Thymus (tissue), 11 donors: ENCODE measurements around the gene ZBTB5. TPM values are rescaled to one million over a fixed set of nuclear protein-coding genes. Genes with fewer than 3 reads are reported as not detected.

ENCODE experiments used
- DNase-seq, 9 donors: peaks; one replicate each; pipeline ENCODE4 v3.0.0-alpha.2; 2013; ENCODE audit warnings: low spot score in 9 of 9, low read depth in 6 of 9, missing footprints in 1 of 9
- H3K27ac ChIP-seq, 2 donors: one replicate each; pipeline ENCODE4 v1.5.1; 2013; ENCODE audit warnings: control low read depth in 1 of 2, low read depth in 1 of 2, low read length in 1 of 2, mild to moderate bottlenecking in 1 of 2, moderate library complexity in 1 of 2
- H3K27me3 ChIP-seq, 2 donors: one replicate each; pipeline ENCODE4 v1.5.1; 2013; ENCODE audit warnings: low read length in 1 of 2; ENCODE audit not compliant: control insufficient read depth in 2 of 2, insufficient read depth in 1 of 2
- H3K36me3 ChIP-seq, 2 donors: one replicate each; pipeline ENCODE4 v1.5.1; 2013; ENCODE audit warnings: low read length in 1 of 2, mild to moderate bottlenecking in 1 of 2, moderate library complexity in 1 of 2; ENCODE audit not compliant: control insufficient read depth in 2 of 2, insufficient read depth in 2 of 2
- H3K4me1 ChIP-seq, 2 donors: one replicate each; pipeline ENCODE4 v1.5.1; 2013; ENCODE audit warnings: low read length in 2 of 2; ENCODE audit not compliant: control insufficient read depth in 2 of 2, insufficient read depth in 2 of 2
- H3K4me3 ChIP-seq, 2 donors: one replicate each; pipeline ENCODE4 v1.5.1; 2013; ENCODE audit warnings: low read length in 2 of 2, control low read depth in 1 of 2, mild to moderate bottlenecking in 1 of 2
- H3K9me3 ChIP-seq, 2 donors: one replicate each; pipeline ENCODE4 v1.5.1; 2013; ENCODE audit warnings: low read length in 1 of 2, mild to moderate bottlenecking in 1 of 2; ENCODE audit not compliant: control insufficient read depth in 2 of 2, insufficient read depth in 1 of 2
- WGBS: extraction: QIAGEN DNeasy Blood & Tissue Kit; methylation state at CpG from one replicate; pipeline ENCODE4 v1.1.7; 2013; 5-methylcytosine and 5-hydroxymethylcytosine counted together
- polyA plus RNA-seq: library from polyadenylated mRNA; stranded (reverse); fragments of 200-250 nt; gene quantifications from one replicate; pipeline ENCODE4 v1.2.3, GENCODE V29; 2013
- total RNA-seq: library from RNA; stranded (reverse); fragments of 120-200 nt; gene quantifications from one replicate; pipeline ENCODE4 v1.2.4, GENCODE V29; 2013
- donor health status: healthy.

The ZBTB5 gene
- total and polyA plus RNA-seq, 2 donors = 8.0 to 10.9 TPM

DNA sequence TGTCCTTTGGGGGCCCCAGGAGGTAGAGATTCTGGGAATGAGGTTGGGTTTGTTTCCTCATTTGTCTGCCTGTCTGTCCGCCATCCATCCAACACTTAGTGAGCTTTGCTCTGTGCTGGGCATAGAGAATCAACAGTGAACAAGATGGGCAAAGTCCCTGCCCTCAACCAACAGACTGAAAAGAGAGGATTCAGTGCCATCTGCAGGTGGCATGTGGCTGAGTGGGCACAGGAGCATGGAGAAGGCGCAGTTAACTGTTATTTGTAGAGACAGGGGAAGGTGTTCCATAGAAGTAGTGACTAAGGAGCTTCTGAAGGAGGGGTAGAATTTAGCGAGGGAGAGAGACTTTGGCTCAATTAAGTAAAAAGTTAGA is 43.6 kb upstream of the ZBTB5 start:
- H3K4me3 ChIP-seq = no peak overlapping the region
- H3K27me3 ChIP-seq = no peaks in the 10 kb centered on the region
- no peak for DNase-seq
- 98% methylated on average over 3 of the region's 3 CpGs for WGBS
- no peaks in the 10 kb centered on the region for H3K9me3 ChIP-seq
- H3K36me3 ChIP-seq = peaks cover 17 to 24% of the 10 kb centered on the region in 2 donors
- H3K4me1 ChIP-seq = no peaks in the 10 kb centered on the region
- H3K27ac ChIP-seq = no peak overlapping the region

DNA sequence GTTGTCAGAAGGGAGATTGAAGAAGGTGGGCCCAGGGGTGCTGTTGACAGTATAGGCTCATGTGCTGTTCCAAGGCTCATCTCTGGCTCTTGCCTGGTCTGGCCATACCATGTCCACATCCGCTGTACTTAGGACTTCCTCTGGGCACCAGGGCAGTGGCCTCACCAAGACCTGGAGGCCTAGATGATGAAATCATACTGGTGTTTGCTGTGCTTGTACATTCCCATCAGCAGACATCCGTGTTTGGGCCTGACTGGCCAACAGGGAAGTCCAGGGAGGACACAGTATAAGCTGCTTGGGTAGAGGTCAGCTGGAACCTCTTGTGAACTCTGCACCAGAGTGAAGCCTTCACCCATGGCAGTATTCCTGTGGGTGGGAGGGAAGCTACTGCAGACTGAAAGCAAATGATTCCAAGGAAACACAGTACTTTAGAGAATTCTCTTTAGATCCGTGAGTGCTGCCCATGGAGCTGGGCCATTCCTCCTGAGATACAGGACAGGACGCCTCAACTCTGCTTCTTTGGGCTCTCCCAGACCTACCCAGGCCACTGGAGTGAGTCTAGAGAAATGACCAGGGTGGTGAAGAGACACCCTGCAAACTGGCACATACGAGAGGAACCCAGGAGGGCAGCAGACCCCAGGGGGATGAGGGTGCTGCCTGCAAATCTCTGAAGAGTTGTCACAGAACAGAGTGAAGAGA is 43.0 kb upstream of the ZBTB5 start:
- 96% methylated on average over 5 of the region's 5 CpGs for WGBS
- Histone ChIP-seq H3K36me3 (peaks cover 22 to 29% of the 10 kb centered on the region in 2 donors), H3K4me3 (no peak overlapping the region), H3K27ac (no peak overlapping the region), H3K27me3 (no peaks in the 10 kb centered on the region), H3K4me1 (no peaks in the 10 kb centered on the region), H3K9me3 (no peaks in the 10 kb centered on the region)
- DNase-seq = no peak

DNA sequence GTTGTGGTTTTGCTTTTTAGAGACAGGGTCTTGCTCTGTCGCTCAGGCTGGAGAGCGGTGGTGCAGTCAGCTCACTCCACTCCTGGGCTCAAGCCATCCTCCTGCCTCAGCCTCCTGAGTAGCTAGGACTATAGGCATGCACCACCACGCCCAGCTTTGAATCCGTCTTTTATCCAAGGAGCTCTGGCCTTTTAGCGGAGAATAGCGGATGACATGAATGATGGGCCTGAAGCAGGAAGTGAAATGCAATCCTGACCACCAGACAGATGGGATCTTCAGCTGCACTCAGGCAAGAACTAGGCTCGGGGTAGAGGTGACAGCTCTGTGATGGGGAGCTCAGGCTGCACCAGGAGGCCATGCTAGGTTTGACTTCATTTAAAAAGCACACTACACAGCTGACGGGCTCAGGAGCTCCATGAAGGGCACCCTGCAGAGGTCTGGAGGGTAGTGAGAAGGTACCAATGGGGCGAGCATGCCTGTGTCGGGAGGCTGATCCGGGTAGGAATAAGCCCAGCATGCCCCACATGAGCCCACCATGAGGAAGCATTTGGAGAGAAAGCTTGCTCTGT is 42.4 kb upstream of the ZBTB5 start:
- DNase-seq = no peak
- Histone ChIP-seq H3K4me3 (no peak overlapping the region), H3K27ac (no peak overlapping the region), H3K4me1 (no peaks in the 10 kb centered on the region), H3K36me3 (peaks cover 28 to 35% of the 10 kb centered on the region in 2 donors), H3K27me3 (no peaks in the 10 kb centered on the region), H3K9me3 (no peaks in the 10 kb centered on the region)
- 96% methylated on average over 11 of the region's 11 CpGs for WGBS

DNA sequence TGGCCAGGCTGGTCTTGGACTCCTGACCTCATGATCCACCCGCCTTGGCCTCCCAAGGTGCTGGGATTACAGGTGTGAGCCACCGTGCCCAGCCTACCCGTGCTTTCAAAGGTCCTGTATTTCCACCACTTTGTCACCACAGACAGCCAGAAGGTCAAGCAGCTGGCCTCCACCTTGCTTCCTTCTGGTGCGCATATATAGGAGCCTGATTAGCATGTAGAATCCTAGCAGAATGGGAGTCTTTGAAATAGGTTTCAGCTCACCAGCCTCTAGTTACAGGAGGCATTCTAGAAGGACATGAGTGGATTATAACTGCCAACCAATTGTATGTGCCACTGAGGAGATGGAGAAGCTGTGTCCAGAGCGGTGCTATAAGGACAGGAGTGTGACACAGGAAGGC is 39.4 kb upstream of the ZBTB5 start:
- no peak for DNase-seq
- WGBS = 97% methylated on average over 5 of the region's 5 CpGs
- Histone ChIP-seq H3K9me3 (no peaks in the 10 kb centered on the region), H3K36me3 (peaks cover 51 to 60% of the 10 kb centered on the region in 2 donors), H3K4me1 (no peaks in the 10 kb centered on the region), H3K27me3 (no peaks in the 10 kb centered on the region), H3K27ac (no peak overlapping the region), H3K4me3 (no peak overlapping the region)

DNA sequence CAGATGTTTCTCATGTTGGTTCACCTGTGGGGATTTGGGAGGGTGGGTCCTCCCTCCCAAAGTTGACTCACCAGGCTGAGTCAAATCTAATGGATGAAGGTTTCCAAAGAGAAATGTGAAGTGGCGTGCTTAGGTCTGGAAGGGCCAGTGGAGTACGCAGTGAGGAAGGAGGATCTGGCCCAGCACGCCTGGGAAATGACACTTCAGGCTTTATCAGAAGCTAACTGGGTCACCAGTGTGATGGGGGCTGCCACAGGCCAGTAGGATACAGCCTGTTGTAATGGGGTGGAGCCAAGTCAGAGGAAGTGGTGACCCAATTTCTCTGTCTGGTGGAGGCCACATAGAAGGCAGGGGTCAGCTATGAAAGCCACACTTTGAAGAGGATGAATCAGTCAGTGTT is 38.5 kb upstream of the ZBTB5 start:
- Histone ChIP-seq H3K9me3 (no peaks in the 10 kb centered on the region), H3K27me3 (no peaks in the 10 kb centered on the region), H3K4me1 (no peaks in the 10 kb centered on the region), H3K4me3 (no peak overlapping the region), H3K36me3 (peaks cover 57 to 67% of the 10 kb centered on the region in 2 donors), H3K27ac (no peak overlapping the region)
- no peak for DNase-seq
- 97% methylated on average over 3 of the region's 3 CpGs for WGBS

DNA sequence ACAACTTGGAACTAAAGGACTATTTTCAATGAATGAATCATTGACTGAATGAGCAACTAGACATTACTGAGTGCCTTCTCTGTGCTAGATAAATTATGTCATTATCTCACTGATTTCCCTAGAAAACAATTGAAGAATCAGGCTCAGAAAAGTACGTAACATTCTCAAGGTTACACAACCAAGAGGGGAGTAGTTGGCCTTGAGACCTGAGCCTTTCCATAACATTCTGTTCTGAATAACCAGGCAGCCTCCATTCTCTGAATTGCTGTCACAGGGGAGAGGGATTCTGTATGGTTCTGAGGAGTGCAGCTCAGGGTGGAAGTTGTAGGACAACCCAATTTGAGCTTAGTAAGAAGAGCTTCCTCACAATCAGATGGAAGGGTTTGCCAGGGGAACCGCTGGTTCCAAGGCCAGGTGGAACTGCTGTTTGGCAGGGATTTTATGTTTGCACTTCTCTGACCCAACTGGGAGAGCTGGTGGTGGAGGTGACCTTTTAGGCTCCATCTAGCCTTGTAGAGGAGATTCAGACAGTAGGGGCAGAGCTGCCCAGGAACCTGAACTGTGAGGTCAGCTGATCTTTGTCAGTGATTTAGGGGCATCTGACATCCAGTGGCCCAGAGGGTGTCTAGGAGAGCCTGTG is 36.8 kb upstream of the ZBTB5 start:
- no peaks in the 10 kb centered on the region for H3K9me3 ChIP-seq
- H3K36me3 ChIP-seq = peaks cover 62 to 64% of the 10 kb centered on the region in 2 donors
- H3K27me3 ChIP-seq = no peaks in the 10 kb centered on the region
- DNase-seq = no peak
- over 99% methylated on average over 2 of the region's 2 CpGs for WGBS
- no peak overlapping the region for H3K27ac ChIP-seq
- H3K4me3 ChIP-seq = no peak overlapping the region
- no peaks in the 10 kb centered on the region for H3K4me1 ChIP-seq

DNA sequence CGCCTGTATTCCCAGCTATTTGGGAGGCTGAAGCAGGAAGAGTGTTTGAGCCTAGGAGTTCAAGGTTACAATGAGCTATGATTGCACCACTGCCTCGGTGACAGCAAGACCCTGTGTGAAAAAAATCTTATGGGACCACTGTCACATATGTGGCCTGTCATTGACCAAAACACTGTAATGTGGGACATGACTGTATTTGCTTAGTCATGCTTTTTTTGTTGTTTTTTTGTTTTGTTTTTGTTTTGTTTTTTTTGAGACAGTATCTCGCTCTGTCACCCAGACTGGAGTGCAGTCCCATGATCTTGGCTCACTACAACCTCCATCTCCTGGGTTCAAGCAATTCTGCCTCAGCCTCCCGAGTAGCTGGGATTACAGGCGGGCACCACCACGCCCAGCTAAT is 34.0 kb upstream of the ZBTB5 start:
- no peaks in the 10 kb centered on the region for H3K4me1 ChIP-seq
- H3K9me3 ChIP-seq = no peaks in the 10 kb centered on the region
- over 99% methylated on average over 6 of the region's 6 CpGs for WGBS
- no peaks in the 10 kb centered on the region for H3K27me3 ChIP-seq
- no peak overlapping the region for H3K4me3 ChIP-seq
- H3K36me3 ChIP-seq = peaks cover 75 to 78% of the 10 kb centered on the region in 2 donors
- no peak overlapping the region for H3K27ac ChIP-seq
- no peak for DNase-seq

DNA sequence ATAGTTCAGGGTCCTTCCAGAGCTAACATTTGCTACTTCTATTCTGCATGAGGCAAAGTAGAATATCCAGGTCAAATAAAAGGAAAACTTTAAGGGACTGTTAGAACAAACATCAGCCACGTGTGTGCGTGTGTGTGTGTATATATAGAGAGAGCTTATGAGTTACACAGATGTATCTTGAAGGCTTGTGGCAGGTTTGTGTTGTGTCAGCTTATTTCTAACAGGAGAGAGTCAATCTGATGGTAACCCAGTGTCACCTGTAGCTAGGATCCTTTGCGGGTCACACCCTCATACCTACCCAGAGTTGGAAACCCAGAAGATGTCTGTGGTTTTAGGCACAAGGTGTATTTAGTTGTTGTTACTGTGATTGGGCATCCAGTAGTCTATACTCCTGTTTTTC is 33.2 kb upstream of the ZBTB5 start:
- no peaks in the 10 kb centered on the region for H3K9me3 ChIP-seq

DNA sequence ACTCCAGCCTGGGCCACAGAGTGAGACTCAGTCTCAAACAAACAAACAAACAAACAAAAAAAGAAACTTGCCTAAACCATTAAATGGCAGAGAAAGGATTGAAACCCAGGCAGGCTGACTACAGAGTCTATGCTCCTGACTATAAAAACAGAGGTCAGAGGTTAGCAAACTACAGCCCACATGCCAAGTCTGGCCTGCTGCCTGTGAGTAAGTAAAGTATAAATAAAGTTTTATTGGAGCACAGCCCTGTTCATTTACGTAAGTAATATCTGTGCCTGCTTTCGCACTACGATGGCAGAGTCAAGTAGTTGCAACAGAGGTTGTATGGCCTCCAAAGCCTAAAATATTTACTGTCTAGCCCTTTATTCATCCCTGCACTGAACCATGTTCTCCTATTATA is 32.1 kb upstream of the ZBTB5 start:
- no peaks in the 10 kb centered on the region for H3K4me1 ChIP-seq
- peaks cover 73 to 80% of the 10 kb centered on the region in 2 donors for H3K36me3 ChIP-seq
- no peak overlapping the region for H3K4me3 ChIP-seq
- H3K9me3 ChIP-seq = no peaks in the 10 kb centered on the region
- 98% methylated on average over 3 of the region's 3 CpGs for WGBS
- no peak for DNase-seq
- H3K27me3 ChIP-seq = no peaks in the 10 kb centered on the region
- no peak overlapping the region for H3K27ac ChIP-seq

More for the DNA sequence above, 33.2 kb upstream of the ZBTB5 start:
- H3K27me3 ChIP-seq = no peaks in the 10 kb centered on the region
- no peak for DNase-seq
- H3K4me3 ChIP-seq = no peak overlapping the region
- H3K27ac ChIP-seq = no peak overlapping the region
- 98% methylated on average over 3 of the region's 3 CpGs for WGBS
- peaks cover 75 to 80% of the 10 kb centered on the region in 2 donors for H3K36me3 ChIP-seq
- H3K4me1 ChIP-seq = no peaks in the 10 kb centered on the region
